Vagina (tissue), 2 donors: Measurements from ENCODE around the gene GATA5. TPM values are rescaled to one million over a fixed set of nuclear protein-coding genes. Genes with fewer than 3 reads are reported as not detected.

Experiments
- DNase-seq, 2 donors: peaks; one replicate each; pipeline ENCODE4 v3.0.0-alpha.2; 2017; ENCODE audit errors: extremely low spot score in 2 of 2
- H3K27ac ChIP-seq: fragments of 200-600 bp; sonication (generic); one replicate; pipeline ENCODE4 v1.5.1; 2019
- H3K27me3 ChIP-seq: fragments of 200-600 bp; sonication (generic); one replicate; pipeline ENCODE4 v1.5.1; 2019
- H3K36me3 ChIP-seq, 2 donors: fragments of 200-600 bp; sonication (generic); one replicate each; pipeline ENCODE4 v1.5.1; 2017 to 2019
- H3K4me1 ChIP-seq: fragments of 200-600 bp; sonication (generic); one replicate; pipeline ENCODE4 v1.5.1; 2019
- H3K4me3 ChIP-seq, 2 donors: fragments of 200-600 bp; sonication (generic); 1 replicate in 1 of 2; 2 replicates in 1 of 2; pipeline ENCODE4 v1.5.1; 2016 to 2019
- H3K9me3 ChIP-seq: fragments of 200-600 bp; sonication (generic); one replicate; pipeline ENCODE4 v1.5.1; 2019
- CTCF ChIP-seq, 3 experiments: fragments of 450-650 bp in 2 of 3; fragments of 200-600 bp in 1 of 3; sonication (generic) in 1 of 3; IDR thresholded peaks; one replicate each; pipeline ENCODE4 v1.5.1; 2017 to 2019; ENCODE audit warnings: antibody characterized with exemption in 3 of 3, mild to moderate bottlenecking in 2 of 3, moderate library complexity in 2 of 3
- POLR2A ChIP-seq, 2 donors: fragments of 450-650 bp; IDR thresholded peaks; one replicate each; pipeline ENCODE4 v1.6.1; 2017; ENCODE audit warnings: antibody characterized with exemption in 2 of 2, mild to moderate bottlenecking in 2 of 2, moderate library complexity in 2 of 2
- POLR2AphosphoS5 ChIP-seq, 2 donors: sonication (generic); formaldehyde crosslinking; IDR thresholded peaks; one replicate each; pipeline ENCODE4 v1.9.0; 2017; ENCODE audit warnings: antibody characterized with exemption in 2 of 2, mild to moderate bottlenecking in 2 of 2, low read depth in 1 of 2; ENCODE audit not compliant: insufficient read depth in 1 of 2
- intact Hi-C: fragments of 100-400 bp; cut with DNase I; formaldehyde crosslinking; loops from one replicate; pipeline ENCODE4 v1.15.1; 2023
- total RNA-seq: library from RNA; depleted of rRNA; stranded (reverse); fragments of >200 nt; gene quantifications from one replicate; pipeline ENCODE4 v1.2.3, GENCODE V29; 2016

Gene GATA5
- total RNA-seq, 1 donor from 2014 or later: 7.9 TPM

GRCh38 chr20:62476056-62476838 is 452 bp upstream of the GATA5 start:
- Histone ChIP-seq H3K27ac (no peak overlapping the region), H3K4me3 (peak overlapping the region; percentile 8 to 50), H3K36me3 (no peaks in the 10 kb centered on the region), H3K9me3 (no peaks in the 10 kb centered on the region), H3K27me3 (peaks cover 21% of the 10 kb centered on the region), H3K4me1 (peaks cover 27% of the 10 kb centered on the region)
- TF ChIP-seq POLR2AphosphoS5 (IDR thresholded peaks at IDR 0.05; ENCODE audit: insufficient read depth in 1 of 2, low read depth in 1 of 2): no peak
- no peak for TF ChIP-seq POLR2A (IDR thresholded peaks at IDR 0.05)
- DNase-seq: no peak
- intact Hi-C loops: no loop called here

- Histone ChIP-seq H3K27me3 (peaks cover 21% of the 10 kb centered on the region), H3K27ac (no peak overlapping the region)
Measured at GRCh38 chr20:62475027-62475771, 596 bp downstream of the GATA5 start.

GRCh38 chr20:62474604-62475026 is 1.2 kb downstream of the GATA5 start:
- Histone ChIP-seq H3K27me3 (peaks cover 21% of the 10 kb centered on the region), H3K27ac (no peak overlapping the region), H3K4me3 (peak overlapping the region; percentile 33 to 50), H3K4me1 (peaks cover 27% of the 10 kb centered on the region), H3K36me3 (no peaks in the 10 kb centered on the region), H3K9me3 (no peaks in the 10 kb centered on the region)
- TF ChIP-seq POLR2A (IDR thresholded peaks at IDR 0.05) (no peak), CTCF (IDR thresholded peaks at IDR 0.05) (no peak), POLR2AphosphoS5 (IDR thresholded peaks at IDR 0.05; ENCODE audit: insufficient read depth in 1 of 2, low read depth in 1 of 2) (no peak)
- DNase-seq: no peak
- intact Hi-C loops: no loop called here

More at GRCh38 chr20:62475027-62475771, 596 bp downstream of the GATA5 start:
- H3K4me3 ChIP-seq: peak overlapping the region; percentile 33 to 50
- no peaks in the 10 kb centered on the region for H3K36me3 ChIP-seq
- TF ChIP-seq POLR2AphosphoS5 (IDR thresholded peaks at IDR 0.05; ENCODE audit: insufficient read depth in 1 of 2, low read depth in 1 of 2) (no peak), CTCF (IDR thresholded peaks at IDR 0.05) (no peak), POLR2A (IDR thresholded peaks at IDR 0.05) (no peak)
- H3K4me1 ChIP-seq: peaks cover 27% of the 10 kb centered on the region
- intact Hi-C loops: no loop called here
- no peak for DNase-seq
- H3K9me3 ChIP-seq: no peaks in the 10 kb centered on the region

GRCh38 chr20:62473717-62474603 is 1.8 kb downstream of the GATA5 start:
- H3K4me3 ChIP-seq: no peak overlapping the region
- intact Hi-C loops: no loop called here
- TF ChIP-seq POLR2A (IDR thresholded peaks at IDR 0.05) (no peak), POLR2AphosphoS5 (IDR thresholded peaks at IDR 0.05; ENCODE audit: insufficient read depth in 1 of 2, low read depth in 1 of 2) (no peak), CTCF (IDR thresholded peaks at IDR 0.05) (no peak)
- DNase-seq: no peak
- peaks cover 27% of the 10 kb centered on the region for H3K4me1 ChIP-seq
- H3K27ac ChIP-seq: no peak overlapping the region
- H3K9me3 ChIP-seq: no peaks in the 10 kb centered on the region
- peaks cover 21% of the 10 kb centered on the region for H3K27me3 ChIP-seq
- no peaks in the 10 kb centered on the region for H3K36me3 ChIP-seq
